ENCODE measurements around the gene ARL8A. TPM values are rescaled to one million over a fixed set of nuclear protein-coding genes. Genes with fewer than 3 reads are reported as not detected.
A peak's percentile ranks its signal among the peaks of the same experiment; 100 is the strongest.

The ARL8A gene
- total and polyA plus RNA-seq, 2 of the 4 experiments (the other 2 are of a cell fraction), result 18.1 to 30.7 TPM

DNA sequence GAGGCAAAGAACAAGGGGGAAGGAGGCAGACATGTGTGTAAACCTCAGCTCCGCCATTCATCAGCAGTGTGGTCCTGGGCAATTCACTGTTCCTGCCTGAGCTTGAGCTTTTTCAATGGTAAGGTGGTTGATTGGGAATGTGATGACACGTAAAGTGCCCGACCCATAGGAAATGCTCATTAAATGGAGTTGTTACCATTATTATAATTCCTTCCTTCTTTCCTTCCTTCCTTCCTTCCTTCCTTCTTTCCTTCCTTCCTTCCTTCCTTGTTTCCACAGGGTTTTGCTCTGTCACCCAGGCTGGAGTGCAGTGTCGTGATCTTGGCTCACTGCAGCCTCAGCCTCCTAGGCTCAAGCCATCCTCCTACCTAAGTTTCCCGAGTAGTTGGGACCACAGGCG is 17.5 kb downstream of the ARL8A start (continued):
- no peak for TF ChIP-seq CTCF (conservative IDR thresholded peaks at IDR 0.05; ENCODE audit: low read depth, low read length)

DNA sequence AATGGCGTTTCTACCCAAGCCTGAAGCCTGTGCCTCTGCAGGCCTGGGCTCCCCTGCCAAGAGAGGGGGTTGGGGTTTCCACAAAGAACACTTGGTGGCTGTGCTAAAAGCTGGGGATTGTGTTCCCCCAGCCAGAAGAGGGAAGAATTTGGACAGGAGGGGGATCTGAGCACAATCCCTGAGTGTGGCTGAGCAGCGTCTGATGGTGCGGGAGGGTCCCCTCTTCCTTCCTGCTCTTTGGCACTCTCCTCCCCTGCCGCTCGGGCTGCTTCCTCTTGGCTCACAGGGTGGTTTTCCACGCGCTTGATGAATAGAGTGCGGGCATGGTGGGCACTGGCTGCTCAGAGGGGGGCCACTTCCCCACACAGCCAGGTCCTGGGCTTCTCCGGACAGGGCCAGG is 18.1 kb downstream of the ARL8A start:
- no TSS peak for BruUV-seq (replicated peaks)
- H3K4me1 ChIP-seq (ENCODE audit: control insufficient read depth, insufficient read depth, low read length), result no peaks in the 10 kb centered on the region
- in situ Hi-C loops (cut with MboI; ENCODE audit: low sequenced_read_pairs), result loop anchor here (10.0 to 25.0 kb wide), 2 partner anchors 232 to 589 kb away; partner anchors contain the start of gene NAV1
- no peak overlapping the region for H3K9ac ChIP-seq (ENCODE audit: low read depth, low read length)
- no peak overlapping the region for H4K91ac ChIP-seq (ENCODE audit: insufficient read depth, low read depth, low read length)
- H3K56ac ChIP-seq (ENCODE audit: extremely low read depth, insufficient read depth, low read length), result no peak overlapping the region
- no peak overlapping the region for H2BK5ac ChIP-seq (ENCODE audit: low read depth, low read length, poor library complexity, severe bottlenecking)
- no peaks in the 10 kb centered on the region for H3K9me1 ChIP-seq (ENCODE audit: insufficient read depth, low read length)
- no peak overlapping the region for H3K14ac ChIP-seq (replicated peaks; ENCODE audit: low read depth, low read length)
- peak overlapping the region; percentile 21 for H2AFZ ChIP-seq (replicated peaks; ENCODE audit: low read length, poor library complexity)
- DNase-seq (no peak), ATAC-seq (ENCODE audit: low read depth) (no peak)
- no peak overlapping the region for H2AK5ac ChIP-seq (ENCODE audit: low read depth, low read length)
- no peak overlapping the region for H3K4ac ChIP-seq (ENCODE audit: low read depth, low read length)
- peaks cover 24% of the 10 kb centered on the region for H3K27me3 ChIP-seq (ENCODE audit: control insufficient read depth, insufficient read depth, low read length)
- H3K9me3 ChIP-seq (ENCODE audit: control insufficient read depth, insufficient read depth, low read length), result no peaks in the 10 kb centered on the region
- H3K36me3 ChIP-seq (ENCODE audit: control insufficient read depth, insufficient read depth, low read length), result no peaks in the 10 kb centered on the region
- no peaks in the 10 kb centered on the region for H4K20me1 ChIP-seq (ENCODE audit: insufficient read depth, low read length)
- intact Hi-C loops (cut with micrococcal nuclease), result no loop called here
- no peak overlapping the region for H2BK15ac ChIP-seq (ENCODE audit: low read depth, low read length)
- no peaks in the 10 kb centered on the region; a peak in 1 of 4 replicates for H3K79me1 ChIP-seq (ENCODE audit: low read depth in 1 of 2, low read length in 2 of 2)
- no peak for TF ChIP-seq RCOR1 (IDR thresholded peaks at IDR 0.05; ENCODE audit: insufficient replicate concordance, low read length)
- no peak for TF ChIP-seq CHD1 (IDR thresholded peaks at IDR 0.05; ENCODE audit: low read depth, low read length)
- no peak for TF ChIP-seq MXI1 (IDR thresholded peaks at IDR 0.05; ENCODE audit: borderline replicate concordance, low read depth, low read length)
- TF ChIP-seq, protein P1, sequence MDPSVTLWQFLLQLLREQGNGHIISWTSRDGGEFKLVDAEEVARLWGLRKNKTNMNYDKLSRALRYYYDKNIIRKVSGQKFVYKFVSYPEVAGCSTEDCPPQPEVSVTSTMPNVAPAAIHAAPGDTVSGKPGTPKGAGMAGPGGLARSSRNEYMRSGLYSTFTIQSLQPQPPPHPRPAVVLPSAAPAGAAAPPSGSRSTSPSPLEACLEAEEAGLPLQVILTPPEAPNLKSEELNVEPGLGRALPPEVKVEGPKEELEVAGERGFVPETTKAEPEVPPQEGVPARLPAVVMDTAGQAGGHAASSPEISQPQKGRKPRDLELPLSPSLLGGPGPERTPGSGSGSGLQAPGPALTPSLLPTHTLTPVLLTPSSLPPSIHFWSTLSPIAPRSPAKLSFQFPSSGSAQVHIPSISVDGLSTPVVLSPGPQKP (IDR thresholded peaks at IDR 0.05; ENCODE audit: borderline replicate concordance, low read depth, low read length), result no peak
- no peak for TF ChIP-seq CTCF (conservative IDR thresholded peaks at IDR 0.05; ENCODE audit: low read depth, low read length)
- no peak overlapping the region for H2AK9ac ChIP-seq (replicated peaks; ENCODE audit: low read depth, low read length, poor library complexity)
- no peak overlapping the region for H3K23ac ChIP-seq (ENCODE audit: low read depth, low read length)
- CTCF ChIA-PET, result interaction anchor here (0.7 kb wide), 2 partner anchors 121 to 1685 kb away, joined by 5 read pairs; no protein-coding TSS in a partner anchor
- H4K8ac ChIP-seq (ENCODE audit: low read depth in 2 of 2, low read length in 2 of 2), result no peak overlapping the region
- H4K5ac ChIP-seq (ENCODE audit: low read depth, low read length), result no peak overlapping the region
- 0% methylated on average over 1 of the region's 9 CpGs; no CpG with 5 or more reads in 1 of the 2 experiments for WGBS, 2 experiments (ENCODE audit: extremely low coverage in 2 of 2, insufficient read length in 1 of 2)
- H3K4me2 ChIP-seq (ENCODE audit: low read depth, low read length), result no peak overlapping the region
- H2BK120ac ChIP-seq (ENCODE audit: low read depth, low read length), result no peak overlapping the region
- no peak overlapping the region for H3K18ac ChIP-seq (ENCODE audit: low read depth, low read length)
- dilution Hi-C loops (cut with HindIII; ENCODE audit: low sequenced_read_pairs, unreplicated experiment), result no loop called here
- POLR2A ChIA-PET (ENCODE audit: unreplicated experiment), result no interaction called here
- H3K4me3 ChIP-seq (ENCODE audit: insufficient read depth, low read depth, low read length), result no peak overlapping the region
- H3K27ac ChIP-seq (ENCODE audit: insufficient read depth, low read length), result no peak overlapping the region
- H2BK20ac ChIP-seq (ENCODE audit: low read depth, low read length), result no peak overlapping the region

Data from IMR-90 (cell line).